CD4-positive, alpha-beta T cell treated with Interleukin-2 at 100 ng/mL for 4 hours (primary cell): ENCODE results near the gene CYTH1.

Experiments used
- DNase-seq: peaks from one replicate; pipeline ENCODE4 v3.0.0-alpha.2; 2020; ENCODE audit warnings: low spot score

Gene CYTH1

GRCh38 chr17:78734793-78735641 lies 47.1 kb downstream of the CYTH1 start:
- DNase-seq: no peak

GRCh38 chr17:78732354-78732753 lies 49.7 kb downstream of the CYTH1 start:
- no peak for DNase-seq

- no peak for DNase-seq
These were observed 50.2 kb downstream of the CYTH1 start for GRCh38 chr17:78731904-78732303.

GRCh38 chr17:78729641-78730040 lies 52.4 kb downstream of the CYTH1 start:
- DNase-seq: no peak

- DNase-seq: no peak
These were observed 53.6 kb downstream of the CYTH1 start for GRCh38 chr17:78728495-78728894.

GRCh38 chr17:78727476-78728229 lies 54.4 kb downstream of the CYTH1 start:
- no peak for DNase-seq

GRCh38 chr17:78727057-78727456 lies 55.0 kb downstream of the CYTH1 start:
- no peak for DNase-seq

GRCh38 chr17:78726513-78726912 lies 55.6 kb downstream of the CYTH1 start:
- no peak for DNase-seq

GRCh38 chr17:78725448-78726021 lies 56.5 kb downstream of the CYTH1 start:
- no peak for DNase-seq

- DNase-seq: no peak
These were observed 57.1 kb downstream of the CYTH1 start for GRCh38 chr17:78724999-78725398.

GRCh38 chr17:78724544-78724943 lies 57.5 kb downstream of the CYTH1 start:
- DNase-seq: no peak

- DNase-seq: no peak
These were observed 58.1 kb downstream of the CYTH1 start for GRCh38 chr17:78723957-78724356.

- DNase-seq: no peak
These were observed 58.9 kb downstream of the CYTH1 start for GRCh38 chr17:78723001-78723796.

- no peak for DNase-seq
These were observed 59.8 kb downstream of the CYTH1 start for GRCh38 chr17:78722246-78722761.

GRCh38 chr17:78719630-78720298 lies 62.3 kb downstream of the CYTH1 start:
- DNase-seq: no peak

GRCh38 chr17:78718575-78719208 lies 63.4 kb downstream of the CYTH1 start:
- no peak for DNase-seq

GRCh38 chr17:78717431-78717980 lies 64.6 kb downstream of the CYTH1 start:
- no peak for DNase-seq

GRCh38 chr17:78716814-78717393 lies 65.2 kb downstream of the CYTH1 start:
- no peak for DNase-seq

GRCh38 chr17:78716292-78716691 lies 65.8 kb downstream of the CYTH1 start:
- DNase-seq: no peak

- DNase-seq: no peak
These were observed 66.2 kb downstream of the CYTH1 start for GRCh38 chr17:78715876-78716275.
